ENCODE measurements around the gene C11orf52. TPM values are rescaled to one million over a fixed set of nuclear protein-coding genes. Genes with fewer than 3 reads are reported as not detected.

Gene C11orf52
- total RNA-seq, 1 donor from 2014 or later, result 8.5 TPM

DNA sequence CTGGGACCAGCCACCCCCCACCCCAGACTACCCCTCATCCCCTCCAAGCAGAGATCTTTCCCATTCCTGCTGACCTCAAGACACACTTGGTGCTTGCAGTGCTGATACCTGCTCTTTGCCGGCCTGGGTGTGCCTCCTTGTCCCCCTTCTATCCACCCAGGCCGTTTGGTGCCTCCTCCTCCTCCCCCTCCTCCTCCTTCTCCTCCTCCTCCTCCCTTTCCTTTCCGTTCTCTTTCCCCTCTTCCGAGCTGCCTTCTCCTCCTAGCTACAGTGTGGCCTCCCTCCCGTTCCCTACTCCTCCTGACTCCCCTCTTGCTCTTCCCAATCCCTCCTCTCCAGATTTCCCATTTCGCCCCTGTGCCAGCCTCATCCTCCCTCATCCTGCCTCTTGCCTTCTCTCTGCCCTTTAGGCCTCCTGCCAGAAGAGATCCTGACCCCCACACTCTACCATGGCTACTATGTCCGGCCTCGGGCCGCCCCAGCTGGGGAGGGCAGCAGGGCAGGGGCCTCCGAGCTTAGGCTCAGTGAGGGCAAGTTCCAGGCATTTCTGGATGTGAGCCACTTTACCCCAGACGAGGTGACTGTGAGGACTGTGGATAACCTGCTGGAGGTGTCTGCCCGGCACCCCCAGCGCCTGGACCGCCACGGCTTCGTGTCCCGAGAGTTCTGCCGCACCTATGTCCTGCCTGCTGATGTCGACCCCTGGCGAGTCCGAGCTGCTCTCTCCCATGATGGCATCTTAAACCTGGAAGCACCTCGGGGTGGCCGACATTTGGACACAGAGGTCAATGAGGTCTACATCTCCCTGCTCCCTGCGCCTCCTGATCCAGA lies 5.5 kb upstream of the C11orf52 start:
- no peak for DNase-seq (ENCODE audit: low spot score)

DNA sequence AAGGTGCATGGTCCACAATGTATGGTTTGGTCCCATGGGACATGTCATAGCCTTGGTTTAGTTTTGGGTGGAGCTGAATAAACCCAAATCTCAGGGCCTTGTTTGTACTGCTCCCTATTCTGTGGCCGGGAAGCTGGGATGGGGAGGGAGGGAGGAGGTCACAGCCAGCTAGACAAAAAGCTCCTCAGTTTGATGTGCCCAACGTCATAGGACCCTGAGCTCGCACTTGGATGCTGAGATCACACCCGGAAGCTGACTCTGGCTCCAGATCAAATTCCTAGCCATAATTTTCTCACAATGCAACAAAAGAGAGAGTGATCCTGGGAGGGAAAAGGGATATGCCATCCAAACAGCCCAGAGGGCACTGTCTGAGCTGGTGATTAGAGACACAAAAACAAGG lies 4.7 kb upstream of the C11orf52 start:
- DNase-seq (ENCODE audit: low spot score), result peak; percentile 69

- no peak for DNase-seq (ENCODE audit: low spot score)
These were observed 1.9 kb upstream of the C11orf52 start for GRCh38 chr11:111916768-111917167.

DNA sequence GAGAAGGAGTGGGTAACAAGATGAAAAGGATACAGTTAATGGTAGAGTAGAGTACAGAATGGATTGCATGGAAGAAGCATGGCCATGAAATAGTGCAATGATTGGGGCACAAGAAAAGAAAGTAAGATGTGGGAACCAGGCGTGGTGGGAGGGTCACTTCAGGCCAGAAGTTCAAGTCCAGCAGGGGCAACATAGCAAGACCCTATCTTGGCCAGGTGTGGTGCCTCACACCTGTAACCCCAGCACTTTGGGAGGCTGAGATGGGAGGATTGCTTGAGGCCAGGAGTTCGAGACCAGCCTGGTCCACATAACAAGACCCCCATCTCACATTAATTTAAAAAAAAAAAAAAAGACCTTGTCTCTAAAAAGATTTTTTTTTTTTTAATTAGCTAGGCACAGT lies 1.4 kb upstream of the C11orf52 start:
- DNase-seq (ENCODE audit: low spot score), result no peak

GRCh38 chr11:111917788-111918187 lies 925 bp upstream of the C11orf52 start:
- no peak for DNase-seq (ENCODE audit: low spot score)

- DNase-seq (ENCODE audit: low spot score), result no peak
These were observed 2.2 kb downstream of the C11orf52 start for GRCh38 chr11:111920908-111921307.

GRCh38 chr11:111921541-111922230 lies 3.0 kb downstream of the C11orf52 start:
- no peak for DNase-seq (ENCODE audit: low spot score)

DNA sequence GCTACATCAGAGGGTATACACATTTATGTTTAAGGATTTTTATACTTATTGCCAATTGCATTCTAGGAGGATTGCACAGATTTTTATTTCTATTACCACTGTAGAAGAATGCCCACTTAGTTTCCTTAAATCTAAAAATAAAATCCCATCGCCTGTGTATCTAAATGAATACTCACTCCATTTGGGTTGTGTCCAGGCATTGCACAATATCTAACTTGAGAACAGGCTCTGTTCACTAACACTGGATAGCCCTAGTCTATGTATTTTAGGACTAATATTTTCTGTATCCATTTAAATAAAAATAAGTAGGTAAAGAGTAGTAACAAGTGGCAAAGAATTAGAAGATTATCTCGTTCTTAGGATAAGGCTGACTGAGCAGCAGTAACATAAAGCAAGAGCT lies 4.1 kb downstream of the C11orf52 start:
- peak; percentile 77 for DNase-seq (ENCODE audit: low spot score)

DNA sequence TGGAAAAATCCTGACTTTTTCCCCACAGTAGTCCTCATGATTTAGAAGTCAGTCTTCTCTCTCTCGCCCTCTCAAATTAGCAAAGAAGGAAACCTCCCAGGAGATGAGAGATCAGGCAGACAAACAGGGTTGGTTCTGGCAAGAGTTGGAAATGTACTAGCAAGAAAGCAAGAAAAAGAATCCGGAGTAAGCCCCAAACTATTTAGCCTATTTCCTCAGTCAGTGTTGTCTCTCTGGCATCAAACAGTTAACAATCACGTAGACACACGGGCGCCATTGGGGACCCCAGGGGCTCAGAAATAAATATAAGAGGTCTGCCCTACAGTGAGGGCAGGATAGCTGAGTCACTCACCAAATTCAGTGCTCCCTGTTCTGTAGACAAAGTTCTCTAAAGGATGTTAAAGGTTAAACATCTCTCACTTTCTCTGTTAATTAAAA lies 4.7 kb downstream of the C11orf52 start:
- DNase-seq (ENCODE audit: low spot score), result no peak

GRCh38 chr11:111923951-111924350 lies 5.2 kb downstream of the C11orf52 start:
- DNase-seq (ENCODE audit: low spot score), result no peak

GRCh38 chr11:111925953-111926352 lies 7.2 kb downstream of the C11orf52 start:
- DNase-seq (ENCODE audit: low spot score), result no peak

DNA sequence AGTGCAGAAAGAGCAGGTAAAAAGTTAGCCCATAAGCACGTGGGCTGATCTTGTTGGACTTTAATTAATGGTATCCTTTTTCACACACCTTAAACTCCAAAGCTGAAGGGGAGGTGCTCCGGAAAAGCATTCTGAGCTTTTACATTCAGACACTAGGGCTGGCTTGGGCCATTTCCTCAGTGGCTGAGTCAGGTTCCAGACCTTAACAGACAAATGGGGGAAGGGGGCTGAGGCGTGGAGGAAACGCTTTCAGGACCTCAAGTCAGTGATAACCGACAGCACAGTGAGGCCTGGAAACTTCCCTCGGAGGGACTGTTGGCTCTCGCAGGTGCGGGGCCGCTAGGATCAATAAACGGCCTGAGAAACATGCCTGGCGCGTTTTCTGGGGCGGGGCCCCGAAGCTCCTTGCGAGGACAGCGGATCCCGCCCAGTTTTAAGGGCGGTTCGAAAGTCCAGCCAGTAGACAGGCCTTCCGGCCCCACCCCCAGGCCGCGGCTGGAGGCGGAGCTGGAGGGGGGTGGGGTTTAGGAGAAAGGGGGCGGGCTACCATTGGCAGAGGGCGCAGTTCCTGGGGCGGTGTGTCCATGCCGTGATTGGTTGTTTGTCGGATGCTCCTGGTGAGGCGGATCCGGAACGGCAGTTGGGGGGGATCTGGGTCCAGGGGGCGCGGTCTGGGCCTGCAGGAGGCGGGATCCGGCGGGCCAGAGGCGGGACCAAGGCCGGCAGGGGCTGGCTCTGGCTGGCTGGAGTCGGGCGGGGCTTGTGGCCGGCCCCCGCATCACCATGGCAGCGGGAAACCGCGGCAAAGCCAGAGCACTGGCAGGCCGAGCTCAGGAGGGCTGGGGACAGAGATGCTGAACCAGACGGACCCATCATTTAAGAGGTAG lies 8.0 kb downstream of the C11orf52 start:
- peak; percentile 97 for DNase-seq (ENCODE audit: low spot score)

DNA sequence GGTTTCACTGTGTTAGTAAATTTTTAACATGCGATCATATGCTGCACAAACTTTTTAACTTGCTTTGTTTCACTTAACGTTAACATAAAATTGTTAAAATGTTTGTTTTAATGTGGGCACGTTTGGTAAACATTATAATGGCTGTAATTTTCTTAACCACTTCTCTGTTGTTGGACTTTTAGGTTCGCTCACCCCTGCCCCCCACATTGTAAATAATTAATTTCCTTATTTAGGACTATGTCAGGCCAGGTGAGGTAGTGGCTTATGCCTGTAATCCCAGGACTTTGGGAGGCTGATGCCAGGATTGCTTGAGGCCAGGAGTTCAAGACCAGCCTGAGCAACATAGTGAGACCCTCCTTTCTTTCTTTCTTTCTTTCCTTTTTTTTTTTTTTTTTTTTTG lies 11.8 kb downstream of the C11orf52 start:
- peak; percentile 20 for DNase-seq (ENCODE audit: low spot score)

DNA sequence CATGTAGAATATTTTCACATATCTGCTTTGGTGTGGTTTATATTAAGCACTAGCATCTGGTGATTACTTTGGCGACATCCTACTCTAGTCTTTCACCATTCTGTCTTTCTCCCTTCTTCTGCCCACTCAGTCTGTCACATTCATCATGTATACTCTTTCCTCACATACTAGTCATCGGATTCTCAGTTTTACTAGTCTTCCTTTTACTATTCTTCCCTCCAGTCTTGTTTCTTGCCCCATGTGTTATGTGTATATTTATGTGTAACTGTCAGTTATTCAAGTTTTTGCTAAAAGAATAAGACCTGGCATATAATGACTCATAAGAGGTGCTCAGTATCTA lies 13.9 kb downstream of the C11orf52 start:
- no peak for DNase-seq (ENCODE audit: low spot score)

DNA sequence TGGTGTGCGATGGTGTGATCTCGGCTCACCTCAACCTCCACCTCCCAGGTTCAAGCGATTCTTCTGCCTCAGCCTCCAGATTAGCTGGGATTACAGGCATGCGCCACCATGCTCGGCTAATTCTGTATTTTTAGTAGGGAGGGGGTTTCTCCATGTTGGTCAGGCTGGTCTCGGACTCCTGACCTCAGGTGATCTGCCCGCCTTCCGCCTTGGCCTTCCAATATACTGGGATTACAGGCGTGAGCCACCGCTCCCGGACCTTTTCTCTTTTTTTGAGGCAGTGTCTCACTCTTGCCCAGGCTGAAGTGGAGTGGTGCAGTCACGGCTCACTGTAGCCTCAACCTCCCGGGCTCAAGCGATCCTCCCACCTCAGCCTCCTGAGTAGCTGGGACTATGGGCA lies 14.5 kb downstream of the C11orf52 start:
- DNase-seq (ENCODE audit: low spot score), result peak; percentile 29

DNA sequence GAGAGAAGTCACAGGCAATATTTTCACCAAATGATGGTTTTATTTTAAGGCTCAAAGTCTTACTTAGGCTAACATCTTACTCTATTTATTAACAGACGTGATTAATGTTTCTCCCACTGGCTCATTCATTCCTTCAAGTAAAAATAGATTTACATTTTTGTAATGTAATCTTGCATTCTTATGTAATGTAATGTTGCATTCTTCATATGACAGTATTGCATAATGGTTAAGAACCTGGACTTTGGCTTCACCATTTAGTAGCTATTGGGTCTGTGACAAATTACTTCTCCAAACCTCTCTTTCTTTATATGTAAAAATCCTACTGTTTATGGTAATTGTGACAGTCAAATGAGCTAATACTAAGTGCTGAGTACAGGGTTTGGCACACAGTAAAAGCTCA lies 15.2 kb downstream of the C11orf52 start:
- DNase-seq (ENCODE audit: low spot score), result no peak

DNA sequence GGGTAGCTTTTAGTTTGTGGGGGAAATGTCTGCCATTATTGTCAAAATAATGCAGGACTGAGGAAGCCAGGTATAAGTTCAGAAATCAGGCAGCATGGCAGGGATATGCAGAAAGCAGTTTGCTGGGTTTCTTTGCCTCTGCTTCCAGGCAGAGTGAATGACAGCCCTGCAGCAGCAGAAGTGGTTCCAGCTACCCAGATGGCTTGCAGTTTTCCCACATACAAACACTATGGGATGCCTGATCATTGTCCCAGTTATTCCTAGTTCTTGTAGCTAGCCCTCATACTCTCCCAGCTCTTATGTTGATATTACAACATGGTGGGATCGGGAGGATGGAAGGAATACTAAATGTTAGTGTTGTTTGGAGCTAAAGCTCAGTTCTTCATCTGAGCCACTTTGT lies 15.6 kb downstream of the C11orf52 start:
- peak; percentile 14 for DNase-seq (ENCODE audit: low spot score)

DNA sequence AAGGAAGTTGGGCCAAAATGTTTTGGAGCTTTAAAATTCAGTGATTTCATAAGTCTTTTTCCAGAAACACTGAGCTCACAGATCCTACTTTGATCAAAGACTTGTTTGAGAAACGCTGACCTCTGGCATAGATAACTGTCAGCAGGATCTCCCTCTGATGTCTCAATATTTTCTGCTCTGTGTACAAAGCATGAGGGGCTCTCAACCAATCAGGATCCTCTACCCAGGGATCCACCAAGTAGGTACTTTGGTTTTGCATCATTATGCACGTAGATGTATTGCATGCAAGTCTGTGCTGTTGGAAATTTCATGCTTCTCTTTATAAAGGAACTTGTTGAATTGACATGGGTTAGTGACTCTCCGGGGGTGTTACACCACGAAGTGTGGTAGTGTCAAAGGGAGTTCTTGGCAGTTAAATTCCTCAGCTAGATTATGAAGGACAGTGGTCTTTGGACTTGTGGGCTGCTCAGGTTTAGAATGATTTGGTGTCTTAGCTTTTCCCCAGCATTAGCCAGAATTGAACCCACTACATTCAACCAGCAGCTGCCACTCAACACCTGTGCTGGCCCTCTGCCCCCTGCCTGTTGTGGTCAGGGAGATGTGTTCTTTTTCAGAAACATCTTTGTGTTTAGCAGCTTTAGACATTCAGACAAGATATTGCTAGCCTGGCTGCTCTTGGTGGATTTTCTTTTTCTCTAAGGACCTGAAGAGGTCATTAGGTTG lies 16.8 kb downstream of the C11orf52 start:
- DNase-seq (ENCODE audit: low spot score), result no peak

DNA sequence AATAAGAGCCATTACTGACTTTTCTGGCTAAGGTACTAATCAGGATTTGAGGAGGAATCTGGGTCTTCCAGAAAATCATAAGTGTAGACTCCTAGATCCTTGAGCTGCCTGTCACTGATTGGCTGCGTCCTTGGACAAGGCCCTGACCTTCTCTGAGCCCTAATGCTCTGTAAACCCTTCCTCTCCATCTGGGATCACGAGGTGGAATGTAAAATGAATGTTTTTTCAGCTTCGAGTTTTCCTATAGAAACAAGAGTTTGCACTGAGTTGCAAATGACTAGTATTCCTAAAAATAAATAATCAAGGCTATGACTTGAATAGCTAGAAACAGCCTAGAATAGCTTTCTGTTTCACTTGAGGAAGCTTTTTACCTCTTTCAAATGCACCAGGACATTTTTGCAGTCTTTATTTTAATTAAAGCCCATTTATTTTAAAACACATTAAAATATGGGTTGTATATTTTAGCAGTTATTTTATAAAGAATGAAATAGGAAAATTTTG lies 17.4 kb downstream of the C11orf52 start:
- DNase-seq (ENCODE audit: low spot score), result no peak

- DNase-seq (ENCODE audit: low spot score), result no peak
These were observed 18.7 kb downstream of the C11orf52 start for GRCh38 chr11:111937461-111937769.

GRCh38 chr11:111937844-111938243 lies 19.1 kb downstream of the C11orf52 start:
- DNase-seq (ENCODE audit: low spot score), result no peak
